HepG2 (cell line): ENCODE measurements around the gene C21orf58. TPM values are rescaled to one million over a fixed set of nuclear protein-coding genes. Genes with fewer than 3 reads are reported as not detected.

Experiments
- ATF2 ChIP-seq: sonication (generic); formaldehyde crosslinking; IDR thresholded peaks from 2 replicates; pipeline ENCODE4 v1.4.0; 2020; ENCODE audit warnings: missing genetic modification reagents
- FOXM1 ChIP-seq: sonication (generic); formaldehyde crosslinking; IDR thresholded peaks from 2 replicates; pipeline ENCODE4 v1.5.0; 2020; ENCODE audit warnings: missing genetic modification reagents
- HMGA1 ChIP-seq: sonication (generic); formaldehyde crosslinking; conservative IDR thresholded peaks from 2 replicates; pipeline ENCODE4 v1.4.0; 2020; ENCODE audit warnings: missing genetic modification reagents
- MYPOP ChIP-seq: sonication (generic); formaldehyde crosslinking; IDR thresholded peaks from 2 replicates; pipeline ENCODE4 v1.8.1; 2023; ENCODE audit warnings: mild to moderate bottlenecking, moderate library complexity, missing genetic modification reagents
- NFYC ChIP-seq: IDR thresholded peaks from 2 replicates; pipeline ENCODE4 v1.6.1; 2016; ENCODE audit warnings: missing genetic modification reagents, missing compliant biosample characterization
- NR2F1 ChIP-seq, 2 experiments: fragments of 450-650 bp in 1 of 2; formaldehyde crosslinking in 1 of 2; IDR thresholded peaks; 2 replicates each; pipeline versions ENCODE4 v1.5.0 to v1.6.1; 2016 to 2020; ENCODE audit warnings: mild to moderate bottlenecking in 1 of 2, missing compliant biosample characterization in 1 of 2, missing genetic modification reagents in 1 of 2, moderate library complexity in 1 of 2
- PBX3 ChIP-seq: sonication (generic); formaldehyde crosslinking; IDR thresholded peaks from 2 replicates; pipeline ENCODE4 v1.8.1; 2023; ENCODE audit warnings: missing genetic modification reagents, inconsistent platforms, borderline replicate concordance
- PHF8 ChIP-seq: sonication (generic); formaldehyde crosslinking; IDR thresholded peaks from 2 replicates; pipeline ENCODE4 v1.5.0; 2020; ENCODE audit warnings: missing genetic modification reagents
- POLR2AphosphoS5 ChIP-seq: IDR thresholded peaks from 2 replicates; pipeline ENCODE4 v1.6.1; 2012; ENCODE audit warnings: low read depth, low read length
- SP5 ChIP-seq: IDR thresholded peaks from 2 replicates; pipeline ENCODE4 v1.6.1; 2016; ENCODE audit warnings: low read depth, borderline replicate concordance
- SRSF4 ChIP-seq: fragments of 200-400 bp; formaldehyde crosslinking; IDR thresholded peaks from one replicate; pipeline ENCODE4 v1.6.1; 2018; ENCODE audit warnings: mild to moderate bottlenecking, low read depth, low read length, moderate library complexity; ENCODE audit not compliant: poor library complexity, severe bottlenecking
- TEAD3 ChIP-seq: optimal IDR thresholded peaks from 2 replicates; pipeline ENCODE3; 2016; ENCODE audit warnings: borderline replicate concordance
- ZNF138 ChIP-seq: sonication (generic); formaldehyde crosslinking; IDR thresholded peaks from 2 replicates; pipeline ENCODE4 v1.5.0; 2020; ENCODE audit warnings: mild to moderate bottlenecking, low read depth, missing genetic modification reagents
- ZNF180 ChIP-seq: sonication (generic); formaldehyde crosslinking; IDR thresholded peaks from 2 replicates; pipeline ENCODE4 v1.4.0; 2020; ENCODE audit warnings: low read depth, missing genetic modification reagents, borderline replicate concordance
- ZNF850 ChIP-seq: sonication (generic); formaldehyde crosslinking; conservative IDR thresholded peaks from 2 replicates; pipeline ENCODE4 v1.9.0; 2021; ENCODE audit warnings: mild to moderate bottlenecking, missing genetic modification reagents
- polyA plus RNA-seq, 8 experiments: library from polyadenylated mRNA; depleted of rRNA in 3 of 8; stranded (reverse) in 7 of 8; unstranded in 1 of 8; fragments of >200 nt; fragmentation: Illumina TruSeq in 4 of 8; extraction: Trizol in 4 of 8; gene quantifications; 2 replicates each; pipeline versions ENCODE4 v1.2.1 to v1.2.3, GENCODE V29; 2011 to 2016; ENCODE audit warnings: low read depth in 4 of 8, missing spikeins in 1 of 8, mixed read lengths in 1 of 8; ENCODE audit not compliant: insufficient read depth in 1 of 8
- total RNA-seq, 5 experiments: library from RNA; depleted of rRNA; stranded (reverse); fragments of >200 nt; fragmentation: Illumina TruSeq; extraction: Trizol; gene quantifications; 2 replicates each; pipeline ENCODE4 v1.2.3, GENCODE V29; 2016; ENCODE audit warnings: low read depth in 1 of 5
- TF ChIP-seq, protein P1 (sequence below): sonication (generic); formaldehyde crosslinking; IDR thresholded peaks from 2 replicates; pipeline ENCODE4 v1.5.0; 2020; ENCODE audit warnings: mild to moderate bottlenecking, missing genetic modification reagents, borderline replicate concordance
- TF ChIP-seq, protein P2 (sequence below): IDR thresholded peaks from 2 replicates; pipeline ENCODE4 v1.6.1; 2016; ENCODE audit warnings: low read depth, control low read depth
- TF ChIP-seq, protein P3 (sequence below): sonication (generic); formaldehyde crosslinking; IDR thresholded peaks from 2 replicates; pipeline ENCODE4 v1.4.0; 2020; ENCODE audit warnings: missing genetic modification reagents

C21orf58 gene
- total and polyA plus RNA-seq, 2 of the 13 experiments (the other 11 are each of a cell fraction or from before 2014, with no cell fraction given) = 3.5 to 6.8 TPM

- TF ChIP-seq TEAD3 (CRISPR knock-in tag) (peak; percentile 9), ZNF180 (CRISPR knock-in tag) (no peak), NR2F1 (CRISPR knock-in tag; IDR thresholded peaks at IDR 0.05) (no peak), MYPOP (CRISPR knock-in tag) (no peak), FOXM1 (CRISPR knock-in tag) (no peak), NFYC (CRISPR knock-in tag) (peak; percentile 68), SRSF4 (no peak), ZNF138 (CRISPR knock-in tag) (no peak), PHF8 (no peak), ATF2 (peak; percentile 14; the same call in 1 of the 2 replicates), PBX3 (CRISPR knock-in tag) (no peak), SP5 (0 out of 2 replicates have a peak, but pooled peaks have one; percentile 13), HMGA1 (CRISPR knock-in tag) (no peak), POLR2AphosphoS5 (peak; percentile 58), ZNF850 (no peak)
- TF ChIP-seq, protein P1, sequence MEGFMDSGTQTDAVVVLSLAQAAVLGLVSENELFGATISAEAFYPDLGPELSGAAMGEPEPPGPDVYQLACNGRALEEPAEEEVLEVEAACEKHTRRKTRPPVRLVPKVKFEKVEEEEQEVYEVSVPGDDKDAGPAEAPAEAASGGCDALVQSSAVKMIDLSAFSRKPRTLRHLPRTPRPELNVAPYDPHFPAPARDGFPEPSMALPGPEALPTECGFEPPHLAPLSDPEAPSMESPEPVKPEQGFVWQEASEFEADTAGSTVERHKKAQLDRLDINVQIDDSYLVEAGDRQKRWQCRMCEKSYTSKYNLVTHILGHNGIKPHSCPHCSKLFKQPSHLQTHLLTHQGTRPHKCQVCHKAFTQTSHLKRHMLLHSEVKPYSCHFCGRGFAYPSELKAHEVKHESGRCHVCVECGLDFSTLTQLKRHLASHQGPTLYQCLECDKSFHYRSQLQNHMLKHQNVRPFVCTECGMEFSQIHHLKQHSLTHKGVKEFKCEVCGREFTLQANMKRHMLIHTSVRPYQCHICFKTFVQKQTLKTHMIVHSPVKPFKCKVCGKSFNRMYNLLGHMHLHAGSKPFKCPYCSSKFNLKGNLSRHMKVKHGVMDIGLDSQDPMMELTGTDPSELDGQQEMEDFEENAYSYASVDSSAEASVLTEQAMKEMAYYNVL (CRISPR knock-in tag) = no peak
- TF ChIP-seq, protein P2, sequence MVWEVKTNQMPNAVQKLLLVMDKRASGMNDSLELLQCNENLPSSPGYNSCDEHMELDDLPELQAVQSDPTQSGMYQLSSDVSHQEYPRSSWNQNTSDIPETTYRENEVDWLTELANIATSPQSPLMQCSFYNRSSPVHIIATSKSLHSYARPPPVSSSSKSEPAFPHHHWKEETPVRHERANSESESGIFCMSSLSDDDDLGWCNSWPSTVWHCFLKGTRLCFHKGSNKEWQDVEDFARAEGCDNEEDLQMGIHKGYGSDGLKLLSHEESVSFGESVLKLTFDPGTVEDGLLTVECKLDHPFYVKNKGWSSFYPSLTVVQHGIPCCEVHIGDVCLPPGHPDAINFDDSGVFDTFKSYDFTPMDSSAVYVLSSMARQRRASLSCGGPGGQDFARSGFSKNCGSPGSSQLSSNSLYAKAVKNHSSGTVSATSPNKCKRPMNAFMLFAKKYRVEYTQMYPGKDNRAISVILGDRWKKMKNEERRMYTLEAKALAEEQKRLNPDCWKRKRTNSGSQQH (CRISPR knock-in tag) = no peak
- TF ChIP-seq, protein P3, sequence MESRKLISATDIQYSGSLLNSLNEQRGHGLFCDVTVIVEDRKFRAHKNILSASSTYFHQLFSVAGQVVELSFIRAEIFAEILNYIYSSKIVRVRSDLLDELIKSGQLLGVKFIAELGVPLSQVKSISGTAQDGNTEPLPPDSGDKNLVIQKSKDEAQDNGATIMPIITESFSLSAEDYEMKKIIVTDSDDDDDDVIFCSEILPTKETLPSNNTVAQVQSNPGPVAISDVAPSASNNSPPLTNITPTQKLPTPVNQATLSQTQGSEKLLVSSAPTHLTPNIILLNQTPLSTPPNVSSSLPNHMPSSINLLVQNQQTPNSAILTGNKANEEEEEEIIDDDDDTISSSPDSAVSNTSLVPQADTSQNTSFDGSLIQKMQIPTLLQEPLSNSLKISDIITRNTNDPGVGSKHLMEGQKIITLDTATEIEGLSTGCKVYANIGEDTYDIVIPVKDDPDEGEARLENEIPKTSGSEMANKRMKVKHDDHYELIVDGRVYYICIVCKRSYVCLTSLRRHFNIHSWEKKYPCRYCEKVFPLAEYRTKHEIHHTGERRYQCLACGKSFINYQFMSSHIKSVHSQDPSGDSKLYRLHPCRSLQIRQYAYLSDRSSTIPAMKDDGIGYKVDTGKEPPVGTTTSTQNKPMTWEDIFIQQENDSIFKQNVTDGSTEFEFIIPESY (CRISPR knock-in tag) = no peak
Observed at GRCh38 chr21:46295996-46296752, 27.5 kb downstream of the C21orf58 start (continued).
